HG02610 (cell line): Measurements from ENCODE around the gene DNASE1L2.
"Not testable (repeated sequence)": the region's sequence is repeated elsewhere in the genome, so short reads cannot be mapped to it uniquely, and the experiment has no call there.

Source experiments
- ATAC-seq: cut with Tn5 transposase; IDR thresholded peaks from one replicate; pipeline ENCODE4 v1.9.1; 2021; ENCODE audit warnings: mild to moderate bottlenecking, moderate library complexity; ENCODE audit not compliant: unreplicated experiment

The DNASE1L2 gene

GRCh38 chr16:2238150-2238837 is 2.0 kb downstream of the DNASE1L2 start:
- no peak for ATAC-seq

GRCh38 chr16:2238838-2239675 is 2.8 kb downstream of the DNASE1L2 start:
- ATAC-seq = no peak

GRCh38 chr16:2240331-2240730 is 4.1 kb downstream of the DNASE1L2 start:
- ATAC-seq = not testable (repeated sequence)

GRCh38 chr16:2242598-2242997 is 6.4 kb downstream of the DNASE1L2 start:
- ATAC-seq = no peak

- no peak for ATAC-seq
Observed at GRCh38 chr16:2243031-2243528, 6.8 kb downstream of the DNASE1L2 start.

- ATAC-seq = no peak
Observed at GRCh38 chr16:2243781-2244180, 7.5 kb downstream of the DNASE1L2 start.

GRCh38 chr16:2244301-2244700 is 8.1 kb downstream of the DNASE1L2 start:
- ATAC-seq = no peak

GRCh38 chr16:2244926-2245795 is 8.9 kb downstream of the DNASE1L2 start:
- ATAC-seq = no peak

- ATAC-seq = no peak
Observed at GRCh38 chr16:2246301-2246885, 10.1 kb downstream of the DNASE1L2 start.

- ATAC-seq = peak; percentile 6
Observed at GRCh38 chr16:2250652-2251295, 14.5 kb downstream of the DNASE1L2 start.

- peak; percentile 79 for ATAC-seq
Observed at GRCh38 chr16:2251296-2252111, 15.3 kb downstream of the DNASE1L2 start, which contains the start of gene ECI1. TSS of gene ECI1 (minus strand) at chr16:2251587. CDS start at chr16:2251566, 21 bp downstream.

- ATAC-seq = no peak
Observed at GRCh38 chr16:2252806-2253148, 16.5 kb downstream of the DNASE1L2 start.

- no peak for ATAC-seq
Observed at GRCh38 chr16:2253293-2253692, 17.0 kb downstream of the DNASE1L2 start.

- no peak for ATAC-seq
Observed at GRCh38 chr16:2256531-2257140, 20.4 kb downstream of the DNASE1L2 start.

GRCh38 chr16:2257726-2258125 is 21.5 kb downstream of the DNASE1L2 start:
- ATAC-seq = no peak

- ATAC-seq = not testable (repeated sequence)
Observed at GRCh38 chr16:2258530-2258929, 22.3 kb downstream of the DNASE1L2 start.

- ATAC-seq = no peak
Observed at GRCh38 chr16:2260250-2260649, 24.0 kb downstream of the DNASE1L2 start.

GRCh38 chr16:2263026-2263425 is 26.8 kb downstream of the DNASE1L2 start:
- not testable (repeated sequence) for ATAC-seq

- not testable (repeated sequence) for ATAC-seq
Observed at GRCh38 chr16:2266887-2267286, 30.6 kb downstream of the DNASE1L2 start.
